HG03064 (cell line): ENCODE results near the gene SLC22A23.
A peak's percentile ranks its signal among the peaks of the same experiment; 100 is the strongest.

Experiments
- ATAC-seq: cut with Tn5 transposase; IDR thresholded peaks from one replicate; pipeline ENCODE4 v1.9.1; 2021; ENCODE audit warnings: low read depth; ENCODE audit not compliant: unreplicated experiment

The SLC22A23 gene

GRCh38 chr6:3340894-3341293, 116.0 kb downstream of the SLC22A23 start:
- ATAC-seq: no peak

GRCh38 chr6:3340358-3340802, 116.5 kb downstream of the SLC22A23 start:
- ATAC-seq: no peak

- ATAC-seq: no peak
These were observed 117.0 kb downstream of the SLC22A23 start for GRCh38 chr6:3339811-3340210.

- ATAC-seq: no peak
These were observed 119.1 kb downstream of the SLC22A23 start for GRCh38 chr6:3337521-3338350.

- ATAC-seq: no peak
These were observed 119.9 kb downstream of the SLC22A23 start for GRCh38 chr6:3336859-3337515.

- no peak for ATAC-seq
These were observed 120.6 kb downstream of the SLC22A23 start for GRCh38 chr6:3336066-3336786.

GRCh38 chr6:3335169-3335568, 121.7 kb downstream of the SLC22A23 start:
- no peak for ATAC-seq

- no peak for ATAC-seq
These were observed 122.3 kb downstream of the SLC22A23 start for GRCh38 chr6:3334555-3334954.

- ATAC-seq: peak; percentile 66
These were observed 123.6 kb downstream of the SLC22A23 start for GRCh38 chr6:3333263-3333662.

GRCh38 chr6:3331971-3332370, 124.9 kb downstream of the SLC22A23 start:
- no peak for ATAC-seq

GRCh38 chr6:3331494-3331893, 125.4 kb downstream of the SLC22A23 start:
- ATAC-seq: no peak

- no peak for ATAC-seq
These were observed 126.7 kb downstream of the SLC22A23 start for GRCh38 chr6:3330199-3330598.

GRCh38 chr6:3329393-3330051, 127.3 kb downstream of the SLC22A23 start:
- ATAC-seq: no peak

- no peak for ATAC-seq
These were observed 128.1 kb downstream of the SLC22A23 start for GRCh38 chr6:3328796-3329195.

- ATAC-seq: no peak
These were observed 128.7 kb downstream of the SLC22A23 start for GRCh38 chr6:3328145-3328544.

GRCh38 chr6:3327403-3327802, 129.4 kb downstream of the SLC22A23 start:
- ATAC-seq: no peak

- no peak for ATAC-seq
These were observed 129.9 kb downstream of the SLC22A23 start for GRCh38 chr6:3326981-3327380.

- ATAC-seq: no peak
These were observed 130.5 kb downstream of the SLC22A23 start for GRCh38 chr6:3326184-3326971.

- no peak for ATAC-seq
These were observed 131.6 kb downstream of the SLC22A23 start for GRCh38 chr6:3325210-3325609.
